Epidermal melanocyte (primary cell): Measurements from ENCODE around the gene ZSWIM7.

Experiments used
- DNase-seq: peaks from one replicate; pipeline ENCODE4 v3.0.0; 2011; ENCODE audit warnings: low spot score; ENCODE audit not compliant: insufficient read length

ZSWIM7 gene

DNA sequence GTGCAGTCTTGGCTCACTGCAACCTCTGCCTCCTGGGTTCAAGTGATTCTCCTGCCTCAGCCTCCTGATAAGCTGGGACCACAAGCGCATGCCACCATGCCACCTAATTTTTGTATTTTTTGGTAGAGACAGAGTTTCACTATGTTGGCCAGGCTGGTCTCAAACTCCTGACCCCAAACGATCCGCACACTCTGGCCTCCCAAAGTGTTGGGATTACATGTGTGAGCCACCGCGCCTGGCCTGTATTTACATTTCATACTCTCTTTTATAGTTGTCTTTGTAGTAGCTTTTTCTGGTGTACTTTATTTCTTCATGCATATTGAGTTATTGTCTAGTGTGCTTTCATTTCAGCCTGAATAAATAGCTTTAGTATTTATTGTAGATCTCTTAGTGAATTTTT lies 64.6 kb downstream of the ZSWIM7 start:
- DNase-seq, result no peak

DNA sequence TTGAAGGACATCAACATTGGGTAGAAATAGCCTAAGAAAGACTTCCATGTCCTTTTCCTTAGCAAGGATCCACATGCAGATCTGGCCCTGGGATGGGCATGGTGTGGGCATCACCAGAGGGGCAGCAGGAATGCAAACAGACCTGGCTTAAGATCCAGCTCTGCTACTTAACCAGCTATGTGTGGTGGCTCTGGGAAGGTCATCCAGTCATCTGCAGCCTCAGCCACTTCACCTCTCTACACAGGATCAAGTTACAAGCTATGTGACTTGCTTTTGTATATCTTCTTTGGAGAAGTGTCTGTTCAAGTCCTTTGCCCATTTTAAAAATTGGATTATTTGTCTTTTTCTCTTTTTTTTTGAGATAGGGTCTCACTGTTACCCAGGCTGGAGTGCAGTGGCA lies 68.1 kb downstream of the ZSWIM7 start:
- DNase-seq, result no peak

GRCh38 chr17:15930426-15930825 lies 69.1 kb downstream of the ZSWIM7 start:
- no peak for DNase-seq

DNA sequence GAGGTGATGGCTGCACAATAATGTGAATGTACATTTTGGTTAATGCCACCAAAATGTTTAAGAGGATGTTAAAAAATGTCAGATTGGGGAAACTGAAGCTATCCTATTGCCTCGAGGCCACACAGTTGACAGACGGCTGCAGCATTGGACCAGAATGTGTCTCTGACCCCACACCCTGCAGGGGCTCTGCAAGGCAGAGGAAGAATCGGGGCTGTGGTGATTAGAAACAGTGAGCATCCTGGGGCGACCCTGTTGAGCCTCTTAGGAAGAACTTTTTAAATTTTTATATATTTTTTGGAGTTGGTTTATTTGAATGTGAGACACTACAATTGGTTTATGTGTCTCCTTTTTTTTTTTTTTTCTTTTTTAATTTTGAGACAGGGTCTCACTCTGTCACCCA lies 69.6 kb downstream of the ZSWIM7 start:
- DNase-seq, result no peak

- DNase-seq, result no peak
Observed at GRCh38 chr17:15928286-15928785, 71.2 kb downstream of the ZSWIM7 start.
